GM19035 (cell line): ENCODE data around the gene RBMS3.
"Not testable (repeated sequence)": the region's sequence is repeated elsewhere in the genome, so short reads cannot be mapped to it uniquely, and the experiment has no call there.

Source experiments
- ATAC-seq: cut with Tn5 transposase; IDR thresholded peaks from one replicate; pipeline ENCODE4 v1.9.1; 2021; ENCODE audit not compliant: unreplicated experiment

The RBMS3 gene

DNA sequence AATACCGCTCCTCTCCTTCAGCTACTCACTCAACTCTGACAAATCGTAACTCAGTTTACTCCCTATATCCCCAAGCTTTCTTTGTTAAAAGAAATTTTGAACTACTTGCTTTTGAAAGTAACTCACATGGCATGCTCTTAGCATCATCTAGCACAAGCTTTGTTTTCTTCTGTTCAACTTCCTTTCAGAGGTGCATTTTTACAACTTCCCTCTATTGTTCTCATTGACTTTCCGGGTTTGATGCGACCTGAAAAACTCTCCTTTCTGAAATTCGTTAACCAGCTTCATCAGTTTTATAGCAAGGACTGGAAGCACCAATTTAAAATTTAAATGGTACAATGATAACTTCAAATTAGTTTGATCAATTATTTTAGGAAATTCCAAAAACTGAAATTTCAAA is 696.0 kb downstream of the RBMS3 start:
- no peak for ATAC-seq

DNA sequence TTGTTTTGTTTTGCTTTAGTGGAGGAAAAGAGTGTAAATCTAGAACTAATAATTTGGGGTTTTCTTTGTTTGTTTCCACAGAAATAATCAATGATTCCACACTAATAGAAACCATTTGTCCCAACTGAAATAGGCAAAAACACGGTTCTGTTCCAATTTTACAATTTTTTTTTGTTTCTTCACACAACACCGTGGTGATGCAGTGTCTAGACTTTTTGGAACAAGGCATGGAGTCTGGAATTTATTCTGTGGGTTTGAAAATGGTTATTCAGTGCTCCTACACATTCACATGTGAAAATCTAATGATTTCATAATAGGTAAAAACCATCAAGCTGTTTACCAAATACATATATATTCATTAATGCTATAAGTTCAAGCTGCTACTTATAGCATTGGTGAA is 696.5 kb downstream of the RBMS3 start:
- ATAC-seq: no peak

DNA sequence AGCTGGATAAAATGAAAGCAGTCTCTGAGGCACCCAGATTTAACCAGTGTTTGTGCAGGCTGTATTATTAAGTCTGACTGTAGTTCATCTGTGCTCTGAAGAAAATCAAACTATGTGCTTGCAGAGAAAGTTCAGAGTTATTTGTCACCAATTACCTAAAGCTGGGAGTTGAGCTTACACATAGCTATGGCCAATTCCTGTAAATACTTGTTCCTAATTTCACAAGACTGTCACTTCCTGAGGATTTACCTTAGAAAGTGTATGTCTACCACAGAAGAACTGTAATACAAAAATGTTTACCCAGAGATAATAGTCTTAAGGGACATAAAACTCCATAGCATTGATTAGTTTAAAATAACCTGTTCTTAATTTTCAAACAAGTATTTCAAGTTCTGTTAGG is 697.2 kb downstream of the RBMS3 start:
- no peak for ATAC-seq

DNA sequence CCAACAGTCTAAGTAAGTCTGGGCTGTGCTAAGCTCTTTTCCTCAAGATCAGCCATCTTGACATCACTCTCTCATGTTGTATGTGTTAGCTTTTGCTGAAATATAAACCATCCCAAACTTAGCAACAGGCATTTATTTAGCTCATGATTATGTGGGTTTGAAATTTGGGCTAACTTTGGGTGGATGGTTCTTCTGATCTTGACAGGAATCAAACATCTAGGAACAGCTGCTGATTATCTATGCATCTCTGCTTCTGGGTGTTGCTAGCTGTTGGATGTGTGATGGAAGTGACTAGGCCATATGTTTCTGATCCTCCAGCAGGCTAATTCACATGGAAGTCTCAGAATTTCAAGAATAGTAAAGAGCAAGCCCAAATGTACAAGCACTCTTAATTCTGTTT is 710.3 kb downstream of the RBMS3 start:
- ATAC-seq: no peak

DNA sequence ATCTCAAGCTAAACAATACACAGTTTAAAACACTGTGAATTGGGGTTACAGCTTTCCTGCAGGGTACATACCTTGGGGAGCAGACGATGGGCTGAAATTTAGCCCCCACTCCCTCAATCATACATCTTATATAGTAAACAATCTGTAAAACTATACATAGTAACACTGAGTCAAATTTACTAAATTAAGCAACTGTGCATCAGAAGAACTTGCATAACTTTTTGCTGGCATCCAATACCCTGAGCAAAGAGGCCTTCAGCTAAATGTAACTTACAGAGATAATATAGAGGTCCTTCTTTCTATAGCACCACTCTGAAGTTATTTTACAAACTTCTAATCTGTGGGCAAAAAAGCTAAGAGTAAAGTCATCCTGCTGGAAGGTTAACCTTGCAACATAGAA is 721.9 kb downstream of the RBMS3 start:
- ATAC-seq: no peak

DNA sequence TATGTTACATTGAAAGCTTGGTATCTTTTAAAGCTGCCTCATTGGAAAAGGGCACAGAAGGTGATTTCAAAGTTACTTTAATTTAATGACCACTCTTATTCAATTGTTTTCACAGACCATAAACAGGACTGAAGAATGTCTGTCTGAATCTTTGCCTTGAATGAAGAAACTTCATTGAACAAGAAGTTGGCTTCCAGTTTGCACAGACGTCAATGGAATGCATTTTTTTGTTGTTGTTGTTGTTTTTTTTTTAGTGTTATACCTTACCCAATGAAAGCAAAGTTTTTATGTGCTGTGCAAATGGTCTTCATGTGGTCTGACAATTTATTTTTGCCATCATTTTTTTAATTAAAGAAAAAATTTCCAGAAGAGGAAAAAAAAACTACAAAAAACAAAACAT is 722.9 kb downstream of the RBMS3 start:
- ATAC-seq: no peak

DNA sequence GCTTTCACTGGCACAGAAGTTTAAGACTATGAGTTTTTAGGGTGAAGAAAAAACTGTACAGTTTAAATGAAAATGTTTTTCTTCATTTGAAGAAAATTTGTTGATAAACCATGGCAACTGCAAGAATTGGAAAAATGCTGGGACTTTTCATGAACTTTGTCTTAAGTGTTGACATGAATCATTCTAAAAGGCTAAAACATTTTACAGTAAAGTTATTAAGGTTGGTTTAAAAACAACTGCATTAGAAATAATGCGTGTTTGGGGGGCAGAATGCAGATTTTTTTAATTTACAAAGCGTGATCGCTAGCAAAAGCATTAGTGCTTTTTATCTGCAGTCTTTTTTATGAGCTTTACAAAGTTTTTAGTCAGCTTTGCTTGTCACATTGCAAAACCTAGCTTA is 723.6 kb downstream of the RBMS3 start:
- ATAC-seq: no peak

DNA sequence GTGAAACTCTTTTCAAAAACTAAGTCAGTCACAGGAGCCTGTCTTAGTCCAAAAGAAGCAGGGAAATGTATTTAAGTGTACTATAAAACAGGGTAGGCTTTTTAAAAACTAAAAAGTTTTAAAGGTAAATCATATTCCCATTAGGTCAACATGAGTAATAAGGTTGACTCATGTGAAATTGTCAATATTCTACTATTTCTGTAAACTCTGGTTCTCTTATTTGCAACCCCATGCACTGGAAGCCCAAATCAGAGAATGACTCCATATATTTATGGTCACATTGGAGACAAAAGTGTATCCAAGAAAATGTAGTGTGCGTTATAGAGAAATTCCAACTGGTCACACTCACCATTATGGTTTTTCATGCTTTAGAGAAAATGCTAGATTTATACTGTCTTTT is 725.2 kb downstream of the RBMS3 start:
- ATAC-seq: no peak

DNA sequence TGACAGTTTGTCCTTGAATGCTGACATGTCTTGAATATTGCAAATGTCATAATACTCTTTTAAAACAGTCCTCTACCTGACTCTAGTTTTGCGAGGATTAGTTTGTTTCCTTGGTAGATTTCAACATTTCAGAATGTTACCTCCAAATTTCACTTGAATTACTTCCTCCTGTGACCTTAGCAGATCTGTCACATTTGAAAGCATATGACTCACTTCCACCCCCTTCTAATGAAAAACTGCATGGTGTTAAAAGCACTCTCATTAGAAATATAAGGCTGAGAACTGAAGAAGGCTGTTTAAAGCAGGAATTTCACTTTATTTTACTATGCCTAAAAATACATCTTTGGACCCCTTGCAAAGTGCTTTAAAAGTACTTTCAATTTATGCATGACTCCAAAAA is 726.8 kb downstream of the RBMS3 start:
- no peak for ATAC-seq

DNA sequence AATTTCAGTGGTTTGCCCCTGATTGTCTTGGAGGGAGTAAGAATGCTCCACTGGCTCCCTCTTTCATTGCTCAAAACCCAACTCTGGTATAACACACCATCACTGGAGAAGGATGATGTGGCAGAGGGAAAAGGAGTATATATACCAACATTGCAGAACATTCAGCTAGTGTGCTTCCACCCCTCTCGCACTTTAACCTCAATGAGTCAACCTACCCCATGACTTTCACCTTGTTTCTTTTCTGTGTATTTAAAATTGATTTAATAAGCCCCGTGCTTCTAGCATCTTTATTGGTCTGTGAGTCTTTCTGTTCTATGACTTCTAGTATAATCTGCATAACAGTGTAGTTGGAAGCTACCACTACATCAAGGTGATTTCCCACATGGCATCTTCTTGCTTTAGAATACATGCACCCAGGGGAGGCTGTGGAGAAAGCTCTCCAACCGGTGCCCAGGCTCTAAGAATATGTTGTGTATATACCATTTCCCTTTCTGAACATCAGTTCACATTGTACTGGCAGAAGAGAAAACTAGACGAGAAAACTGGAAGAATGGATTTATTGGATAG is 730.4 kb downstream of the RBMS3 start:
- no peak for ATAC-seq

DNA sequence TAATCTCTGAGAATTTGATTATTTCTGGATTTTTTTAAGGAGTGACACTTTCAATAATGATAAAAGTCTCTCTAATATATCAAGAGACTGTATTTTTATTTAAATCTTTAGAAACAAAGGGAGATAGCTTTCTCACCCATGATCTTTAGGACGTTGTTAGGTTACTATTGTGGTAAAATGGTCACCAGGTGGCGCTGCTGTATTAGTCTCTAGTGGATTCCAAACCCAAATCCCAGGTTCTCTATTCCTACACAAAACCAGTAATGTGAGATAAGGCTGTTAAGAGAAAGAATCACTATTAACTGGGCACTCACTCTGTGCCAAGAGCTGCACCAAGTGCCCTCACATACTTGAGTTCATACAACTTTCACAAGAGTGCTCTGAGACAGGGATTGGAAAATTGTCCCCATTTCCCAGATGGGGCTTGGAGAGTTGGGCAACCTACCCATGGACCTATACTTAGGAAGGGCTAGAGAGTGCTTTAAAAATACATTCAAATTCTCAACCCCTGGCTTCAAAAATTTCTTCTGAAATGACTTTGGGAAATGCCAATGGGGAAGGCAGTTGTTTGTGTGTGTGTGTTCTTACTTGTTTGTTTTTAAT is 732.2 kb downstream of the RBMS3 start:
- ATAC-seq: no peak

DNA sequence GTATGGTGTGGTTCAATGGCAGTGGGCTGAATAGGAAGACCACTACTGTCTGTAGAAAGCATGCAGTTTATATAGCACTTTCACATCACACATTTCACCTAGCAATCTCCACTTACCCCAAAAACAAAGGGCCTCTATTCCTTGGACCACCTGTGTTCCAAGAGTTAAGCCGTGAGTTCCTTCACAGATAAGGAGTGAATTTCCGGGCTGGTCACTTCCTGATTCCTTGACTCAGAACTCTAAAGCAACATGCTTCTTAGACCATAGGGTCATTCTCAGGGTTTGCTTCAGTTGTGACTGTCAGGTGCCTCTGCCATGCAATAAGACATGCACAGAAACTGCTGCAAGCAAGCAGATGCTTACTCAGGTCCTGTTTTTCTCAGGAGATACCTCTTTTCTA is 737.0 kb downstream of the RBMS3 start:
- no peak for ATAC-seq

DNA sequence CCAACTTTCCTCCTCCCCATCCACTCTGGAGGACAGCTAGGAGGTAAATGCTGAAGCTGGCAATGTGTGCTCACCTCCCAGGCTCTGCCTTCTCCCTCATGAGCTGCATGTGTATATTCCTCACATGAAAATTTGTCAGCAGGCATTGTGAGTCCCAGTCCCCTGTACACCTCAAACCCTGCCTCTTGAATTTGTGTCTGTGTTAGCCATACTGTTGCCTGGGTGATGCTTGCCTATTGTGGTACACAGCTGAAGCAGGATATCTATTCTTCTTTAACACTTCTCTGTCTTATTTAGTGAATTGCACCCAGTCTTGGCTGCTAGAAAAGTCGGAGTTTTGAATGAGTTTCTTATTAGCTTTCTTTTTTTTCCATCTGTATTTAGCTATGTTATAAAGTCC is 739.5 kb downstream of the RBMS3 start:
- ATAC-seq: no peak

DNA sequence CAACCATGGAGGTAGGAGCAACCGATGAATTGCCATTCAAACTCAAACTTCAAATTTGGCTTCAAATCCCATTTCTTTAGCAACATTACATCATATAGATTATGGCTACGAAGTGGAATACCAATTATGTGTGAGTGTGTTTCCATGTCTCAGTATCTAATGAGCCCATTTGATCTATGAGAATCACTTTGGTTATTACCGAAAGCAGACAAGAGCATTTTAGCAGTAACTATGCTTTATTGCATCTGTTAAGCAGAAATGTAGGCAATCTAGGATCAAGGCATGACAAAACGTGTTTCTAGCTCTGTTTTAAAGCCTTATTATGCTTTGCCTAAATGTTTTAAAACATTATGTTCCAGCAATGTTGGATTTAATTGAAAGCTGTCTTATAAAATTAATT is 743.6 kb downstream of the RBMS3 start:
- ATAC-seq: no peak

DNA sequence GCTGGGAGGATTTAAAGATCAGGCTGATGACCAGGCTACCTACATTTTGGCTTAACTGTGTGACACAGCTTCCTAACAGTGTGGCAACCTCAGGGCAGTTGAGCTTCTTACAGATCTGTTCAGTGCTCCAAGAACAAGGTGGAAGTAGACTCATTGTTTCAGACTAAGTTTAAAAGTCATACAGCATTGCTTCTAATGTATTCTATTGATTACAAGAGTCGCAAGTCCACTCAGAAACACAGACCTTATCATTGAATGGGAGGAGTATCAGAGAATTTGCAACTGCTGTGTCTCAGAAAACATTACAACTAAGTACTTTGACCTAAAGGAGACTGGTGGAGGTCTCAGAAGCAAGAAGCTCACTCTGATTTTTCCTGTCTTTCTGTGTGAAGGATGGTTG is 746.0 kb downstream of the RBMS3 start:
- no peak for ATAC-seq

DNA sequence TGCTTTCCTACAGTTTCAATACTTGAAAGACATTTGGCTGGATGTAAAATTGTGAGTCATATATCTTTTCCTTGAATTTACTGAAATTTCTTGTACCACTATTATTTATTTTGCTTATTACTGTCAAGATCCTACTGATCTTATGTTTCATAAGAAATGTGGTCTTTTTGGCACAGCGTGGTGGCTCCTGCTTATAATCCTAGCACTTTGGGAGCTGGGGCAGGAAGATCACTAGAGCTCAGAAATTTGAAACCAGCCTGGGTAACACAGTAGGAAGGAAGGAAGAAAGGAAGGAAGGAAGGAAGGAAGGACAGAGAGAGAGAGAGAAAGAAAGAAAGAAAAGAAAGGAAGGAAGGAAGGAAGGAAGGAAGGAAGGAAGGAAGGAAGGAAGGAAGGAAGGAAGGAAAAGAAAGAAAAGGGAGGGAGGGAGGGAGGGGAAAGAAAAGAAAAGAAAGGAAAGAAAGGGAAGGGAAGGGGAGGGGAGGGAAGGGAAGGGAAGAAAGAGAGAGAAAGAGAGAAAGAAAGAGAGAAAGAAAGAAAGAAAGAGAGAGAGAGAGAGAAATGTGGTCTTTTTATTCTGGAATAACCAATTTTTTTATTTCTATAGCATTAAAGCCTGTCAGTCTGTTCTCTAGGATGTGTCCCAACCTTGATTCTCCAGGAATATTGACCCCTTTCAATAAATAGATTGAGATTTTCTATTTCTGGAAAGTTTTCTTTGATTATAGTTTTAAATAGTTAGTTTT is 753.5 kb downstream of the RBMS3 start:
- no peak for ATAC-seq

DNA sequence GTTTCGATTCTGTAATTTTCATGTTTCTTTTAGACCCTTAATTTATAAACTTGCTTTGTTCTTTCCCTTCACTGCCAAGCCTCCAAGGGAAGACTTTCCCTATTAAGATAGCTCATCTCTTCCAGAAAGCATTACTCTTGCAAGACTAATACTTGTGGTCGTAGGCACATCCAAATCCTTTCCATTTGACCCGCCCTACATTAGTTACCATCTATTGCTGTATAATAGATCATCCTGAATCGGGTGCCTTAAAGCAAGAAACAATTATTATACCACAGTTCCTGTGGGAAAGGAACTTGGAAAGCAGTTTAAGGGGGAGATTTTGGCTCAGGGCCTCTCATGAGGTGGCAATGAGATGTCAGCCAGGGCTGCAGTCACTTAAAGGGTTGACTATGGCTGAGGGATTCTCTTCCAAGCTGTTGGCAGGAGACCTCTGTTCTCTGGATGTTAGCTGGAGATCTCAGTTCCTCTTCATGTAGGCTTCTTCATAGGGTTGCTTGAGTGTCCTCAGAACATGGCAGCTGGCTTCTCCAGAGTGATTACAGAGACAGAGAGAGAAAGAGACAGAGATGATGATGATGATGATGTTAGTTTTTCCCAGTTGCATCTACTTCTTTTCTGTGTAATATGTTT is 755.2 kb downstream of the RBMS3 start:
- no peak for ATAC-seq

DNA sequence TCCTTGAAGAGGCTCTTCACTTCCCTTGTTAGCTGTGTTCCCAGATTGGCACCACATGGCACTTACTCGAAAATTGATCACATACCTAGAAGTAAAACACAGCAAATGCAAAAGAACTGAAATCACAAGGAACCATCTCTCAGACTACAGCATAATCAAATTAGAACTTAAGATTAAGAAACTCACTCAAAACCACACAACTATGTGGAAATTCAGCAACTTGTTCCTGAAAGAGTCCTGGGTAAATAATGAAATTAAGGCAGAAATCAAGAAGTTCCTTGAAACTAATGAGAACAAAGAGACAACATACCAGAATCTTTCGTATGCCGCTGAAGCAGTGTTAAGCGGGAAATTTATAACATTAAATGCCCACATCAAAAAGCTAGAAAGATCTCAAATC is 759.3 kb downstream of the RBMS3 start:
- no peak for ATAC-seq

DNA sequence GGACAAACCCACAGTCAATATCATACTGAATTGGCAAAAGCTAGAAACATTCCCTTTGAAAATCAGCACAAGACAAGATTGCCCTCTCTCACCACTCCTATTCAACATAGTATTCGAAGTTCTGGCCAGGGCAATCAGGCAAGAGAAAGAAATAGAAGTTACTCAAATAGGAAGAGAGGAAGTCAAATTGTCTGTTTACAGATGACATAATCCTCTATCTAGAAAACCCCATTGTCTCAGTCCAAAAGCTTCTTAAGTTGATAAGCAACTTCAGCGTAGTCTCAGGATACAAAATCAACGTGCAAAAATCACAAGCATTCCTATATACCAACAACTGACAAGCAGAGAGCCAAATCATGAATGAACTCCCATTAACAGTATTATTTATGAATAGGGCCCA is 760.6 kb downstream of the RBMS3 start:
- ATAC-seq: not testable (repeated sequence)

DNA sequence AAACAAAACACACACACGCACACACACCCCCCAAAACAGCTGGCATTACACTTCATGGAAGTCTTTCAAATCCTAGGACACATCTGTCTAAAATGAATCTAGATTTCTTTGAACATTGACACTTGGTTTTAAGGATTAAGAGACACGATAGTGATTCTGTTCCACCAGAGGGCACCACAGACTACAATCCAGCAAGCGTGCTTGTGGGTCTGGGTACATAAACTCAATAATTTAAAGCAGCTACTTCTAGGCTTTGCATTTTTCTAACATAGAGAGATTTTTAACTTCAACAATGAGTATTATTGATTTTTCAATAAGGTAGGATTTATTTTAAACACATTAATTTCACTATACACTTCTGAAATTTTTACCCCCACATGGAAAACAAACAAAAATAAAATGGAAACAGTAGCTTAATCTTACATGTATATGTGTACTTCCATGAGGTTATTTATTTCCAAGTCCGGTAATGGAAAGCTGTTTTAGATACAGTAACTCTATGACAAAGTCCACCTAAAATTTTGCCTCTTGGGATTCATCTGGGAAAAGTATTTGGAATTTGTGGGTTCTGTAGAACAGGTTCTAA is 761.5 kb downstream of the RBMS3 start:
- ATAC-seq: peak; percentile 82

DNA sequence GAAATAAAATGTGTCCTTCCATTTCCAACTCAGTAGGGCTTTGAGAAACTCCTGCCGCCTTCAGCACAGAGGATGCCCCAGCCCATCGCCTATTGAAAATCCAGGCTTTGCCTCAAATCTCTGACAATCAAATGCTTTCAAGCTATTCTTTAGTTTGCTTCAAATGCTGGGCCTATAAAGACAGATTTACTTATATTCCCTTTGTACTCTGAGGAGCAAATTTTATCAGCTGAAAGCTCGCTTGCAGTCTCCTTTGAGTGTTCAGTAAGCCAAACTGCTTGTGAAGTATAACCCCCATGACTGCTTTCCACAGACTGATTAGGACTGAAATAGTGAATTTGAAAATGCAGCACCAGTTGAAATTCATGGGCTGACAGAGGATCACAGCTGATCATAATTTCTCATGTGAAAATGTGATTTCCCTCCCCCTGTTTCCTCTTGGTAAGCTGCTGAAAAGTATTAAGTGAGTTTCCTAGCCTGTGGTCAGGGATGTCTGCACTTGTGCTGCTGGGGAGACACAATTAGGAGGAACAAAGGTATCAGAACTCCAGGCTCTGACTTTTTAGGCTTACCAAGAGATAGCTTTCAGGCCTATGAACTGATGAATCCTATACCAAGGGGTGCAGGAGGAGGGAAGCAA is 762.2 kb downstream of the RBMS3 start:
- ATAC-seq: no peak
